CD4-positive, alpha-beta T cell treated with Interleukin-12 subunit alpha and Interleukin-12 subunit beta, for 1 hour (primary cell): ENCODE data around the gene ERH.
"Not testable (repeated sequence)": the region's sequence is repeated elsewhere in the genome, so short reads cannot be mapped to it uniquely, and the experiment has no call there.

ENCODE experiments used
- DNase-seq: peaks from one replicate; pipeline ENCODE4 v3.0.0-alpha.2; 2020

ERH gene

DNA sequence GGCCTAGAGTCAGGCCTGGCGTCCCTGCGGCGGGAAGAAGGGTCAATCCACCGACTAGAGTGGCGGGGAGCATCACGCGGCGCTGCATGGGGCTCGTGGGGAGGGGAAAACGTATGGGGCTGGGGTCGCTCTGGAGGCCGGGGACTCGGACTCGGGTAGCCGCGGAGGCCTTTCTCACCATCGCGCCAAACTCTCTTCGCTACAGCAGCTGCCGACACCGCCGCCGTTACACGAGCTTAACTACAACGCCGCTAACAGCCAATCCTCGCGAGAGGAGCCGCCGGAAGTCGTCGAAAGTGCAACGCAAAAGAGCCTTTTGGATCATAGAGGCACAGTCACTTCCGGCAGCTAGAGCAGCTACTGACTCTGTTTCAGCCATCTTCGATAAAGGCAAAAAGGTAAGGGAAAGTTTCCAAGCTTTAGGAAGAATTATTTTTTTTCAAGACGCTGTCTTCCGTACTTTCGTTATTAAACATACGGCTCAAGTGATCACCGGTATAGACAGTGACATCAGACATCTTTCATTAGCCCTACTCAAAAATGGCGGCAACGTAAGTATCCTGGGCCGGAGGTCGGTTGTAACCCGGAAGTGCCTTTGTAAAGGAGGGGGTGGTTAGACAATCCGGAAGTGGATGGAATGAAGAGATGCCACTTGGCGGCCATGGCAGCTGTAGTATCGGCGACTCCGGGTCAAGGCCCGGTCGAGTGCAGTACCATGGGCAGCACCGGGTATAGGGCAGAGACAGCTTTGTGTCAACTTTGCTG, at the start of gene ERH, which contains the start of gene SLC39A9:
Gene ERH, minus strand, starts transcription at position 247 of the 765 bp plus-strand sequence. Its CDS starts 66 bp downstream, at position 181.
Gene SLC39A9, plus strand, starts transcription at position 640 of the 765 bp plus-strand sequence. CDS start 678 bp downstream, outside the sequence.
- DNase-seq, result peak; percentile 95

DNA sequence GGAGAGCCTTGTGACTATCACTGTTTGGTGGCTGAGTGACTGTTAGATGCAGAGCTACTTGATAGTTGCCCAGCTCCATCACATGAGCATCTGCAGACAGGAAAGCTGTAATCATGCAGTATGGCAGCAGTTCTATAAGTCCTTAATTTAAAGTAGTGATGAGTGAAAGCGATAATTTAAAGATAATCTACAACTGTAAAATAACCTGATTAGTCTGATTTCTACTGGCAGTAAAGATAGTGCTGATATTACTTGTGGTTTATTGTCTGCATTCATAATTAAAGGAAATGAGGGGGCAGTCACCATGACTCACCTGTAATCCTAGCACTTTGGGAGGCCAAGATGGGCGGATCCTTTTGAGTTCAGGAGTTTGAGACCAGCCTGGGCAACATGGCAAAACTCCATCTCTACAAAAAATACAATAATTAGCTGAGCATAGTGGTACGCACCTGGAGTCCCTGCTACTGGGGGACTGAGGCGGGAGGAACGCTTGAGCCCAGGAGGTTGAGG, 45.3 kb upstream of the ERH start:
- DNase-seq, result no peak

DNA sequence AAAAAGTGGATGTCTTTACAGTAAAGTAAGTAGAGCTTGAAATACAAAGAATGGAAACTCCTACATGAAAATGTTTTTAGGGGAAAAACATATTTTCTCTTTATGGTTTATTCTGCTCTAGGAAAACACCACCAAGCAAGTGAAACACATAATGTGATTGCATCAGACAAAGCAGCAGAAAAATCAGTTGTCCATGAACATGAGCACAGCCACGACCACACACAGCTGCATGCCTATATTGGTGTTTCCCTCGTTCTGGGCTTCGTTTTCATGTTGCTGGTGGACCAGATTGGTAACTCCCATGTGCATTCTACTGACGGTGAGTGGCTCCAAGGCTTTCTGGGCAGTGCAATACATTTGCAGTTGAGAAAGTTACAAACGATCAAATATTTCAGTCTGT, 43.8 kb upstream of the ERH start:
- DNase-seq, result no peak

DNA sequence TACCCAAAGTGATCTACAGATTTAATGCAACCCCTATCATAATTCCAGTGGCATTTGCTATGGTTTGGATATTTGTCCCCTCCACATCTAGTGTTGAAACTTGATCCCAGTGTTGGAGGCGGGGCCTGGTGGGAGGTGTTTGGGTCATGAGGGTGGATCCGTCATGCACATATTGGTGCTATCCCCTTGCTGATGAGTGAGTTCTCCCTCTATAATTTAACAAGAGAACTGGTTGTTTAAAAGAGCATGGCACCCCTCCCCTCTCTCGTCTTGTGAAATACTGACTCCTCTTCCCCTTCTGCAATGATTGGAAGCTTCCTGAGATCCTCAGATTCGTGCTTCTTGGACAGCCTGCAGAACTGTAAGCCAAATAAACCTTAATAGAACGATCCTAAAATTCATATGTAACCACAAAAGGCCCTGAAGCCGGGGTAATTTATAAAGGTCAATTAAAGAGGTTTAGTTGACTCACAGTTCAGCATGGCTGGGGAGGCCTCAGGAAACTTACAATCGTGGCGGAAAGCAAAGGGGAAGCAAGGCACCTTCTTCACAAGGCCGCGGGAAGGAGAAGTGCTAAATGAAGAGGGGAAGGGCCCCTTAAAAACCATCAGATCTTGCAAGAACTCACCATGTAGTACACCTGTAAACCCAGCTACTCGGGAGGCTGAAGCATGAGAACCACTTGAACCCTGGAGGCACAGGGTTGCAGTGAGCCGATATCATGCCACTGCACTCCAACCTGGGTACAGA, 41.6 kb upstream of the ERH start:
- DNase-seq, result no peak

DNA sequence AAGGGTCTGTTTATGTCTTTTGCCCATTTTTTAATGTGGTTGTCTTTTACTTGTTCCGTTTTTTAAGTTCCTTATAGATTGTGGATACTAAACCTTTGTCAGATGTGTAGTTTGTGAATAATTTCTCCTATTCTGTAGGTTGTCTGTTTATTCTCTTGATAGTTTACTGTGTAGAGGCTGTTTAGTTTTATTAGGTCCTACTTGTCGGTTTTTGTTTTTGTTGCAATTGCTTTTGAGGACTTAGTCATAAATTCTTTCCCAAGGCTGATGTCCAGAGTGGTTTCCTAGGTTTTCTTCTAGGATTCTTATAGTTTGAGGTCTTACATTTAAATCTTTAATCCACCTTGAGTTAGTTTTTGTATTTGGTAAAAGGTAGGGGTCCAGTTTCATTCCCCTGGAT, 34.3 kb upstream of the ERH start:
- no peak for DNase-seq

DNA sequence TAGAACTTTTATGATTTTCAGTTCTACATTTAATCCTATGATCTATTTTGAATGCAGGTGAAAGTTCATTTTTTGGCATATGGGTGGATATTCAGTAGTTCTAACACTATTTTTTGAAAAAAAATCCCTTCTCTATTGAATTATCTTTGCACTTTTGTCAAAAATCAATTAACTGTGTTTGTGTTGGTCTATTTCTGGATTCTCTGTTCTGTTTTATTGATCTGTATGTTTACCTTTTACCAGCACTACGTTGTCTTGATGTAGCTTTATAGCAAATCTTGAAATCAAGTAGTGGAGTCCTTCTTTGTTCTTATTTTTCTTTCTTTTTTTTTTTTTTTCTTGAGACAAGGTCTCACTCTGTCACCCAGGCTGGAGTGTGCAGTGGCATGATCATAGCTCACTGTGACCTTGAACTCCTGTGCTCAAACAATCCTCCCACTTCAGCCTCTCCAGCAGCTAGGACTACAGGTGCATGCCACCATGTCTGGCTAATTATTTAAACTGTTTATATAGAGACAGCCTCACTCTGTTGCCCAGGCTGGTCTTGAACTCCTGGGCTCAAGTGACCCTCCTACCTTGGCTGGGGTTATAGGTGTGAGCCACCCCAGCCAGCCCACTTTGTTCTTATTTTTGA, 32.3 kb upstream of the ERH start:
- DNase-seq, result no peak

DNA sequence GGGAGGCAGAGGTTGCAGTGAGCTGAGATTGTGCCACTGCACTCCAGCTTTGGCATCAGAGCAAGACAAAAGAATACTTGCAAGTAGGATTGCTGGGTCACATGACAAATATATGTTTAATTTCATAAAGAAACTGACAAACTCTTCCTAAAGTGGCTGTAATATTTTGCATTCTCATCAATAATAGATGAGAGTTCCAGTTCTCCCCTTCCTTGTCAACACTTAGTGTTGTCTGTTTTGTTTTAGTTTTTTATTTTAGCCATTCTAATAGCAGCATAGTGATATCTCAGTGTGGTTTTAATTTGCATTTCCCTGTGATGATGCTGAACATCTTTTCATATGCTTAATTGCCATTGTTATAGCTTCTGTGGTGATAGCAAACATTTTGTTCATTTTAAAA, 31.5 kb upstream of the ERH start:
- no peak for DNase-seq

DNA sequence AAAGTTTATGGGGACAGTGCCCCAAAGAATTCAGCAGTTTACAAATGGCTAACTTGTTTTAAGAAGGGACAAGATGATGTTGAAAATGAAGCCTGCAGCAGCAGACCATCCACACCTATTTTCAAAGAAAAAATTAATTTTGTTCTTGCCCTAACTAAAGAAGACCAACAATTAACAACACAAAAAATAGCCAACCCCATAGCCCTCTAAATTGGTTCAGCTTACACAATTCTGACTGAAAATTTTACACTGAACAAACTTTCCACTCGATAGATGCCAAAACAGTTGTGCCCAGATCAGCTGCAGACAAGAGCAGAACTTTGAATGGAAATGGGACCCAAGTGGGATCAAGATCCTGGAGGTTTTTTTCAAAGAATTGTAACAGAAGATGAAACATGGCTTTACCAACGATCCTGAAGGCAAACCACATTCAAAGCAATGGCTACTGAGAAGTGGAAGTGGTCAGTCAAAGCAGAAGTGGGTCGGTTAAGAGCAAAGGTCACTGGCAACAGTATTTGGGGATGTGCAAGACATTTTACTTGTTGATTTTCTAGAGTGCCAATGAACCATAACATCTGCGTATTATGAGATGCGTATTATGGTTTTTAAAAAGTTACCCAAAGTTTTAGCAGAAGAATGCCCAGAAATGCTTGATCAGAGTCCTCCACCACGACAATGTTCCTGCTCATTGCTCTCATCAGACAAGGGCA, 30.3 kb upstream of the ERH start:
- no peak for DNase-seq

DNA sequence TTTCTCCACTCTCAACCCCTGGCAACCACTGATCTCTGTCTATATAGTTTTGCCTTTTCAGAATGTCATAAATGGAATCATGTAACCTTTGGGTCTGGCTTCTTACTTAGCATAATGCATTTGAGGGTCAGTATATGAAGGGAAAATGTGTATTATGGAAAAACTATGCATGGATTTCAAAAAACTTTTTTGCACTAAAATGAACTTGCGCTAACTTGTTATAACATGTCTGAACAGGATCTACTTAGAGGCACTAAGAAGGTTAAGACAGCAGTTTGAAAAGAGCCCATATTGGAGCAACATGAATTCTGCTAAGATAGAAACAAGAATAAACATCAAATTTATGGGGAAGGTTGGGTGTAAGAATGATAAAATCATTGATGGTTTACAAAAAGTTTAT, 29.5 kb upstream of the ERH start:
- no peak for DNase-seq

DNA sequence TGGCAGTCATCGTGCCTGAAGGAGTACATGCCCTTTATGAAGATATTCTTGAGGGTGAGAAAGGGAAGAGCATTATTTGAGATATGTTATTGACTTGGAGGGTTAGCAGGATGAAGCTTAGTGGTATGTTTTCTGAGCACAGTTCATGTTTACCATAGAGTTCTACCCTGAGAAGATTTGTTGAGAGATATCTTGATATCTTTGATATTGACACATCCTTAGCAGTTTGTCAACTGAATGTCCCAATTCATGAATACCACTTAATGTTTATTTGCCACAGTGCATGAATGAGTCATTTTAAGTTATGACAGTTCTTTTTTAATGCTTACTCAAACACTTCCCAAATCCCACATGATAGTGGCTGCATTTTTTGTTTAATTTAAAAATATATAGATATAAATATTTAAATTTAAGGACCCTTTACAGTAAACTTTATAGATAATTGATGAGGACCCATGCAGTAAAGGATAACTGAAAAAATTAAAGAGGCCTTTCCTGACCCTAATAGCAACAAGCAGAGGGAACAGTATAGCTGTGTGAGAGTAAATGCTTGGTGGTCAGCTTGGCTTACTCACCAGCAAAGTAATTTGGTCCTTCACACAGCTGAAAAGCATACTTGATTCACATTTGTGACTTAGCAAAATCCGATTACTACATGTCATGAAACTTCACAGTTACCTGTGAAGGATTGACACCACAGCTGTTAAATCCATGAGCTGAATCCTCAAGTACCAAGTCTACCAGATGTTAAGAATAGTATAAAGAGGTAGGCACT, 26.2 kb upstream of the ERH start:
- no peak for DNase-seq

DNA sequence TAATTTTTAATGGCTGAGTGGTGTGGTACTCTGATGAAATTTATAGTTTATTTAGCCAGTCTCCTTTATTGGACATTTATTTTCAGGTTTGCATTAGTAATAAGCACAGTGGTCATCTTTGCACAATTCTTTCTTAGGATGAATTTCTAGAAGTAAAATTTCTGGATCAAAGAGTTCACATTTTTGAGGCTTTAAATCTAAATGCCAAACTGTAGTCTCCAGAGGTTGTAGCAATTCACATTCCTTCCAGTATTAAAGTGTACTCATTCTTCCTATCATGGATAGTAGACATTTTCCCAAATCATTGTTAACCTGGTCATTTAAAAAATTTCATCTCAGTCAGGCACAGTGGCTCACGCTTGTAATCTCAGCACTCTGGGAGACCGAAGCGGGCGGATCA, 25.2 kb upstream of the ERH start:
- DNase-seq, result no peak

DNA sequence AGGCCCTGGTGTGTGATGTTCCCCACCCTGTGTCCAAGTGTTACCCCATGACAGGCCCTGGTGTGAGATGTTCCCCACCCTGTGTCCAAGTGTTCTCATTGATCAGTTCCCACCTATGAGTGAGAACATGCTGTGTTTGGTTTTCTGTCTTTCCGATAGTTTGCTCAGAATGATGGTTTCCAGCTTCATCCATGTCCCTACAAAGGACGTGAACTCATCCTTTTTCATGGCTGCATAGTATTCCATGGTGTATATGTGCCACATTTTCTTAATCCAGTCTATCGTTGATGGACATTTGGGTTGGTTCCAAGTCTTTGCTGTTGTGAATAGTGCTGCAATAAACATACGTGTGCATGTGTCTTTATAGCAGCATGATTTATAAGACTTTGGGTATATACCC, 18.0 kb upstream of the ERH start:
- not testable (repeated sequence) for DNase-seq

DNA sequence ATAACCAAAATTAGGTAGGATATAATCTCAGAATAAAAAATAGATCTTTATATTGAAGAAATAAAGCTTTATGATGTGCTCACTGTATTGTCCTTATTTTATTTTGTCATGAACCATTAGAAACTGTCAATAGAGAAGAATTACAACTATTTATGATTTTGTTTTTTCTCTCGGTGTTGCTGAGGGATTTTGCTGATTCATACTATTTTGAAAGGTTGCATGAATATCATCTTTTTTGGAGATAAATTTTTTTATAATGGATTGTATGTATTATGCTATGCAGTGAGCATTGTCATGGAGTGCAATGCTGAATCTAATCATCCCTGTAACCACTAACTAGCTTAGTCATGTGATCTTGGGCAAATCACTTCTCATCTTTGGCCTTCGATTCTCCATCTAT, 15.4 kb upstream of the ERH start:
- no peak for DNase-seq

DNA sequence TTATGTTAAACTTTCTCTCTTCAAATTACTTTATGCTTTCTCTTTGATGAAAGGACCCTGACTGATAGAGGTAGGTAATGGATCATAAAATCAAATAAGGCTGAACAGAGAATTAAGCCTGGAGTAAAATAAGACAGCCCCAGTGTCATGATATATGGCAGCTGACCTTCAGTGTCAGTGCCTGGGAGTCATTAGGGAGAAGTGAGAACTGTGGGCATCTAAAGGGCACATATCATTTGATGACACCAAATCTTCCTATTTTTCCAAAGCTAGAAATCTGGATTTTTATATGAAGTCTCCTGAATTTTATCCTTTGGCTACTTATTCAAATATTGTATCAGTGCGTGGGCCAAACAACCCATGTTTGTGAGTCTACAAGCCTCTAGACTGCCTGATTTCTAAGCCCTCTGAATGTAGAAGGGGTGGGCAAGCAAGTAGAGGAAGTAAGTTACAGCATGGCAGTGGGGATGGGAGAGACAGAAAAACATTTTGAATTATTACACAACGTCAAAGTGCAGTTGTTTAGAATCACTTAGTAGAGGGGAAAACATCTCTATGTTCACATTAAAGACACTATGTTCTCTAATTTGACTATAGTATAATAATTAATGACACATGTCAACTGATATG, 10.3 kb upstream of the ERH start:
- DNase-seq, result no peak

DNA sequence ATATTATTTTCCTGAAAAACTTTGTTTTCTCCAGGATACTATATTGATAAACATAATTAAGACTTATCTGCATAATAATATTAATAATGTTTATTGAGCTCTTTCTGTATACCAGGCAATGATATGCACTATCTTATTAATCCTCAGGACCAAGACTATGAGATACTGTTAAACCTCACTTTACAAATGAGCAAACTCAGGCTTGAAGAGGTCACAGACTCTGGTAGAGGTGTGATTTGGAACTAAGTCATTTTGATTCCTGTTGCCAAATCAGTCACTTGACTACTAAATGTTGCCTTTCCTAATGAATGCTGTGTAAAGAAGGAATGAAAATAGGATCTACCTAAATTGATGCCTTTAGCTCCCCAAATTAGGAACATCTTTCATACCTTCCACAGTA, 7.7 kb upstream of the ERH start:
- DNase-seq, result no peak

DNA sequence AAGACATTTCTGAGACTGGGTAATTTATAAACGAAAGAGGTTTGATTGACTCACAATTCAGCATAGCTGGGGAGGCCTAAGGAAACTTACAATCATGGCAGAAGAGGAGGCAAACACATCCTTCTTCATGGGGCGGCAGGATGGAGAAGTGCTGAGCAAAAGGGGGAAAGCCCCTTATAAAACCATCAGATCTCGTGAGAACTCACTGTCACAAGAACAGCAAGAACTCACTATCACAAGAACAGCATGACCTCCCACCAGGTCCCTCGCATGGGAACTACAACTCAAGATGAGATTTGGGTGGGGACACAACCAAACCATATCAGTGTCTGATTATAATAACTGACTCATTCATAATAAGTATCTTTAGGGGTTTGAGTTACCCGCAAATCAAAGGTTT, 6.8 kb upstream of the ERH start:
- no peak for DNase-seq

DNA sequence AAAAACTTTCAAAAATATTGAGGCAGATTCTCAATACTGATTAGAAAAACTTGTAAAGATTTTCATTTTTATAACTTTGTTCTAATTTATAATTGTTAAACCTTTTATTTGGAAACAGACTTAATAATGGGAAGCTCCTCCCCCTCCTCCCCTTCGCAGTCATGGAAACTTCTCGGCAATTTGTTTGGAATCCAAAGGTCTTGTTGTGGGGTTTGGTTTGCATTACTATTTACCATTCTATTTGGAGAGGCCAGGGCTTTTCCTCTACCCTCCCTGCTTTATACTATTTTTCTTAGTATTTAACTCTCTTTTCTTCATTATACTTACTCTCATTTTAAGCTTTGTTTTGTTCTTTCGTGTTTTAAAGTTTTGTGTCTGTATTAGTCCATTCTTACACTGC, 6.4 kb upstream of the ERH start:
- no peak for DNase-seq

DNA sequence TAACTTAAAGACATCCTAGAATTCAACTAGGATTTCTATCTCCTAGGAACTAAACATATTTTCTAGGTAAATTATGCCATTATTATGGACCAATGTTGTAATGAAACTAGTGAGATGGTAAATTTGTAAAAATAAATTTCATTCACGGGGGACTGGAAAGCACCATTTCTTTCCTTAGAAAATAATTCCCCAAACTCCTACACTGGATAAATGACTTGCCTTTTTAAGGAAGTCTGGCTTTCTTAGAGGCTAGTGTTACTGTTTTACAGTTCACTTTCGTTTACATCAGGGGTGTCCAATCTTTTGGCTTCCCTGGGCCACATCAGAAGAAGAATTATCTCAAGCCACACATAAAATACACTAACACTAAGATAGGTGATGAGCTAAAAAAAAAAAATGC, 3.7 kb upstream of the ERH start:
- DNase-seq, result no peak

DNA sequence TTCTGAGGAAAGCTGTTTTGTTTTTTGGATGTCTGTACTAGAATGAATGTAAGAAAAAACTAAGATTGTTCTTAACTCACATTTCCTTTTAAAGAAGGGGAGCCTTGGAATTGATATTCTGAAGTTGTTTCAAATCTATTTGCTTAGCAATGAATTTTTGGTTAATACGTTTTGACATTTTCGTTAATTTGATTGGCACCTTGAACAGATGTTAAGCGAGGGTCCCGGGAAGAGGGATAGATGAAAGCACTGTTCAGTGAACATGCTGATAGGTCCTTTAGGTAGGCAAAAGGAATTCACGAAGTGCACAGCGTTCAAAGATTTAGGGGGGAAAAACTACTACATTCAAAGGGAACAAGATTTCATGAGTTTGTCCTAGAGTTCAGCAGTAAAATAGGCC, 2.1 kb upstream of the ERH start:
- no peak for DNase-seq

DNA sequence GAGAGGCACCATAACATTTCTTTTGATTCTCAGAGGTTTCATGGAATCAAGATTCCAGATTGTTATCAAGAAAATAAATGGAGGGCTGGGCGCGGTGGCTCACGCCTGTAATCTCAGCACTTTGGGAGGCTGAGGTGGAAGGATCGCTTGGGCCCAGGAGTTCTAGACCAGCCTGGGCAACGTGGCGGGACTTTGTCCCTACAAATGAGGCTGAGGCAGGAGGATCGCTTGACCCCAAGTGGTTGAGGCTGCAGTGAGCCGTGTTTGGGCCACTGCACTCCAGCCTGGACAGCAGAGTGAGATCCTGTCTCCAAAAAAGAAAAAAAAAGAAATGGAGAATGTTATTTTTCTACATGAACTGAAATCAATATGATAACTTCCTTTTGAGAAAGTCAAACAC, 1.7 kb upstream of the ERH start:
- DNase-seq, result no peak

DNA sequence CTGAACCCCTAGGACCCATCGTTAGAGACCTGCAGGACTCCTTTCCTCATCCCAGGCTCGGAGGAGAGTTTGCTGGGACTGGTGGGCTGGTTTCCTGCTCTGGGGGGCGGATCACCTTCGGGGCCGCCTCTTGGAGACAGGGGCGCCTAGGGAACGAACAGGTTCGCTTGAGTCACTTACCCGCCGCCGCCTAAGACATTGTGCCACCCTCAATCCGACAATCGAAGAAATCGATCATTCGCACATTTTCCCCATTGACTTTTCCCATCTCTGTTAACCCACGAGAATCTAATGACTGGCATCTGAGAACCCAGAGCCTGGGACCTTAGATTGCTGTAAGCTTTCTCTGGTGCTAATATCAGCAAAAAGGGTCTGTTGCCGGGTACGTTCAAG, 715 bp upstream of the ERH start:
- DNase-seq, result no peak

DNA sequence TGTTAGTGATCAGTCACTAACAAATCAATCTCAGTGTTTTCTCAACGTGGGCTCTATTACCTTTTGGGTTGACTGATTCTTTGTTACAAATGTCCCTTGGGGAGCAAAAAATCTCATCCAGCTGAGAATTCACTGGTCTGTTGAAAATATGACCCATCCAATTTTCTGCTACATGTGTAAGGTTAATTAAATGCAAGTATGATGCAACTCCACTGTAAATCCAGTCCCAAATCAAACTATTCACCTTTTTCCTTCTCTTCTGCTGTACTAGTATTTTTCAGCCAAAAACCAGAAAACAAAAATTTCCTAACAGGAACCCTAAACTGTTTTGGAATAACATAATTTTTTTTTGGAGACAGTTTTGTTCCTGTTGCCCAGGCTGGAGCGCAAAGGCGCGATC, 2.2 kb downstream of the ERH start:
- DNase-seq, result no peak
